HG03196 (cell line): ENCODE data around the gene PTPN3.
A peak's percentile ranks its signal among the peaks of the same experiment; 100 is the strongest.
"Not testable (repeated sequence)": the region's sequence is repeated elsewhere in the genome, so short reads cannot be mapped to it uniquely, and the experiment has no call there.

Experiments used
- ATAC-seq: cut with Tn5 transposase; IDR thresholded peaks from one replicate; pipeline ENCODE4 v1.9.1; 2021; ENCODE audit not compliant: unreplicated experiment

Gene PTPN3

DNA sequence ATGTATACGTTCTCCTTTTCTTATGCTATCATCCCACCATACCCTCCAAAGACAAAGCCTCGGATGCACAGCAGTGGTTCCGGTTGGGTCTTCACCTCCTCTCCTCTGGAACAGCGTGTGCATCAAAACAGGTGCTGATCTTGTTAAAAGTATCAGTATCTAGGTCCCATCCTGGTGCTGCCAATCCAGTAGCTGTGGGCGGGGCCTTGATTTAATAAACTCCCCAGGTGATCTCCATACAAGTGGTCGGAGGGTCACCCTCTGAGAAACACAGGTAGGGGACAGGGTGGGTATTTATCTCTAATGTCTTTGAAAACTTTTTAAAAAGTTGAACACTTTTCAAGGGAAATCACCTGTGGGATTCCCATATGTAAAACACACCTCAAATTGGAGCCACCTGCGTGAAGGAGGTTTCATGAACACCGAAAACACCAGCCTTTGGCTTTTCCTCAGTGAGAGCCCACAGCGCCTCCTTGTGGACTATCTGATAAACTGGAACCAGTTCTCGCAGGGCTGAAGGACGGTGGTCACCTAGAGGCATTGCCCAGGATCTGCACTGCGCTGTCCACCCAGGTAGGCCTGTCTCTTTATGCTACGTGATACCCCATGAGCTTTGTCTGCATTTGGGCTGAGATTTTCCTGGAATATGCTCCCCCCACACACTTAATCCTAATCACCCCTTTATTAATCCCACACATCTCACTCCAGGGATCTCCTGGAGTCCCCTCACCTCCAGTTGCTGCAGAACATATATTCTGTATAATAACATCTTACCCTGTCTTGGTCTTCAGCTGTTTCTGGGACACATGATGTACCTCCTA is 96.7 kb downstream of the PTPN3 start:
- no peak for ATAC-seq

DNA sequence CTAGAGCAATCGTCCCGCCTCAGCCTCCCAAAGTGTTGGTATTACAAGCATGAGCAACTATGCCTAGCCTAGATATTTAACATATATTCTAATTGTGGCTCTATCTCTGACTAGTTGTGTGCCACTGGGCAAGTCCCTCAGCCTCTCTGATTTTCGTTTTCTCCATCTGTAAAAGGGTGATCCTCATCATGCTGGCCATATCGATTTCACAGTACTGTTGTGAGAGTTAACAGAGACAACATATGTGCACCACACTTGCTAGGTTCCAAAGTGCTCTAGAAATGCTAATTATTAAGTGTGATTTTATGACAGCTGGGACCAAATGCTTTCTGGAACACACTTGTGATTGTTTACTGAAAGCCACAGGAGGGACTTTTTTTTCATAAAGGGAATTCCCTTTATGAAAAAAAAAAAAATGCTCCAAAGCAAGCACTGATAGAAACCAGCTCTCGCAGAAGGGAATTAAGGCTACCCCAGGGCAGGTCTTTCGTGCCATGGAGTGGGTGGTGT is 98.8 kb downstream of the PTPN3 start:
- ATAC-seq, result peak; percentile 77

DNA sequence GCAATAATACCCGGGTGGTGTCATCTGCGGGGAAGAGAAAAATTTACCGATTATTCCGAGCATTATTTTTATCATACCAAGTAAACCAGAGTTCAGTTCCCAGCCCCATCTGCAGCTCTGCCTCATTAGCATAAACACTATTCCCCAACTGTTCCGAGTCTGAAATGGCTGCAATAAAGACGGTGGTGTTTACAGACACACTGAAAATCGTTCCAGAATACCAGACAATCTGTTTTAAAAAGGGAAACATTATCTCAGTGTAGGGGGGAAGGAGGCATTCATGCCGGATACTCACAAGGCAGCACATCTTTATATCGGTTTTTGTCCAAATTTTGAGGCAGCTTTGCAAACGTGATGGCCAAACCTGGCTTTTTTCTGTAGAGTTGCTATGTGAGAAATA is 106.9 kb downstream of the PTPN3 start:
- no peak for ATAC-seq

DNA sequence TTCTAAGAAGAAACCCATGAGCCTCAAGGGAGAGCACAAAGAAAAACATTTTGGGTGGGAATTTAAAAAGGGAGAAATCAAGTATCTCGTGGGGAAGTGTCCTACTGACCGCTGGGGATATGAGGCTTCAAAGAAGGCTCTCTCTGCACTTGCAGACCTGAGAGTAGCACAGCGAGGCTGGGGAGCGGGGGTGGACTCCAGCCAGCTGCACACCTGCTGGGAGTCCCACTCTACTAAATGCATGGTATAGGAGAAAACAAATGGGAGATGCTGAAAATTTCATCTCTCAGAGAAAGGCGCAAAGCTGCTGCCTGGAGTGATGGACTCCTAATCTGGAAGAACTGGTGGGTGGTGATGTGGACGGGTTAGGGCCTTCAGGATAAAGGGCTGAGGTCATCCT is 110.3 kb downstream of the PTPN3 start:
- ATAC-seq, result no peak

DNA sequence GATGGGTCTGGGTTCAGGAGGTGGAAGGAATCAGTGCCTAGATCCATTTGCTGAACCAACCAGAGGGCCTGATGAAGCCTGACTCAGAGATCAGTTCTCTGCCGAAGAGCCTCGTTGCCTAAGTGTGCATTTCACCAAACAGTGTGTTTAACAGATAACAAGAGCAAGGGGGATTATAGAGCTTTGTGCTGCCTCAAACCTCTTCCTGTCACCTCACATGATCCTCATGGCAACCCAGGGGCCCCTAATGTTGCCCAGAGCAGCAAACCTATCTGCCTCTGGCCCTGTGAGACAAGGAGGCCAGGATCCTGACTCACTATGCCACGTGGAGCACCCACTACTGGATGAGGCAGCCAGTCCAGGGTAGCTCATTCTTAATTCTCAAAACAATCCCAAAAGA is 110.9 kb downstream of the PTPN3 start:
- no peak for ATAC-seq

DNA sequence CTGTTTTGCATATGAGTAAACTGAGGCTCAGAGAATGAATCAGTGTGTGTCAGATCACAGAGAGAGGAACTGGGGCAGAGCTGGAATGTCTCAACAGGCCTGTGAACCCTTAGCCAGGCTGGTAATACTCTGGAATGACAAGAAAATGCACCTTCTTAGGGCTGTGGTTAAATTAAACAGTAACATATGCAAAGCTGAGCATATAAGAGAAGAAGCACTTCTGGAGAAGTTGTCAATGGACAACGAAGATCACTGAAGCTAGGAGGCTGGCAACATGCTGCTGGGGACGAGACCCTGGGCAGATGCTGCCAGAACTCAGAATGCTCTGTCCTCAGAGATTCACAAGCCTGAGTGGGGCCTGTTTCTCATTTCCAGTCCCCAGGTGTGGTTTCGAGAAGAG is 112.6 kb downstream of the PTPN3 start:
- no peak for ATAC-seq

DNA sequence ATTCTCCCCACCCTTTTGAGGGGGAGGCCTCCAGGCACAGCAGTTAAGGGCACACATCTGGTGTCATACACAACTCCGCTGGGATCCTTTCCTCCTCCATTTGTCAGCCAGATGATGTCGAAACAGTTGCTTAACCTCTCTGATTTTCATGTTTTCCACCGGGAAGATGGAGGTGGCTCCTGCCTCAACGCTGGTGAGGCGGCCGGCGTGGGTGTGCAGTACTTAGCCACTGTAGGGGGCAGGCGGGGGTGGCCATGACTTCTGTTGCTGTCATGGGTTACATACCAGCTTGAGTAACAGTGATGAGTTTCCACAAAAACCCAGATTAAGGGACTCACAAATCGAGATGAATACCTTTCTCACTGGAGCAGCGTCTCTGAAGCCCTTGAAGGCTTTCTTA is 114.2 kb downstream of the PTPN3 start:
- no peak for ATAC-seq

DNA sequence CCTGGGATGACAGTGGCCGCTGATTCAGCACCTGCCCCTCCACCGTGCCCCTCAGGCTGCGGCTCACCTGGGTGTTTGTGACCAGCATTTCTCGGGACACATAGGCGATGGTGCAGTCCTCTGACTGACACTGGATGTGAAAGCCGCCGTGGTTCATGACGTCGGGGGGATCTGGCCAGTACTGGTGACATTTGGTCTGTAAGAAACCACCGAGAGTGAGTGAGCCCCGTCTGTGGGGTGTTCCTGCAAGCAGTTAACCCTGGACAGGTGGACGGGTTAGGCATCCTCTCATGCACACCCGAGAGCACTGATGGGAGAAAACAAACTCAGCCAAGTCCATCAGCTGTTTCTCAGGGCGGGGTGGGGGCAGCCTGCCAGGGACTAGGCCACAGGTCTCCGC is 114.8 kb downstream of the PTPN3 start:
- ATAC-seq, result no peak

DNA sequence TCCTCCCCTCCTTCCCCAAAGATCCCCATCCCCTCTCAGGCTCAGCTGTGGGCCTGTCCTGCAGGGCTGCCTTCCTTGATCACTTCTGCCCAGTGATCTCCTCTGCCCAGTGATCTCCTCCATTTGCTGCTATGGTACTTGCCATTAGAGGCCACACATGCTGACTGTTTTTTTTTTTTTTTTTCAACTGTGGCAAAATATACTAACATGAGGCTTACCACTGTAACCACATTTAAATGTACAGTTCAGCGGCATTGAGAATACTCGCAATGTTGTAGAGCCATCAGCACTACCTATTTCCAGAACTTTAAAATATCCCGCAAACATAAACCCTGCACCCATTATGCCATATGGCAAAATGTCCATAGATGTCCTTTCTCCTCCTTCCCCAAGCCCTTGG is 115.5 kb downstream of the PTPN3 start:
- no peak for ATAC-seq

DNA sequence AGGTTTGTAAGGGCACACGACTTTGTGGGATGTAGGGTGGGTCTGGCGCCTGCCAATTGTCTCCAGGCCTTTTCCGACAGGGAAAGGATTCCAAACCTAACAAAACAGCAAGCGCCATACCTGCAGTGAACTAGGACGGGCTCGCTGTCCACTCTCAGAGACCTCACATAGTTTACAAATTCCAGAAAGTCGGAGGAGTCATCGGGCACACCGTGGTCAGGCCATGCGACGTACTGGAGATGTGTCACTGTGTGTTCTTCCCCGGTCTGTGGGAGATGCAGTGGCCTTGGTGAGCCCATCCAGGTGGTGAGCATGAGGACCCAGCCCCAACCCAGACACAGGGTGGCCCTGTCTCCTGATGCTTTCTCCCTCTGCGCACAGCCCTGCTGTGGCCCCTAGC is 115.9 kb downstream of the PTPN3 start:
- ATAC-seq, result no peak

DNA sequence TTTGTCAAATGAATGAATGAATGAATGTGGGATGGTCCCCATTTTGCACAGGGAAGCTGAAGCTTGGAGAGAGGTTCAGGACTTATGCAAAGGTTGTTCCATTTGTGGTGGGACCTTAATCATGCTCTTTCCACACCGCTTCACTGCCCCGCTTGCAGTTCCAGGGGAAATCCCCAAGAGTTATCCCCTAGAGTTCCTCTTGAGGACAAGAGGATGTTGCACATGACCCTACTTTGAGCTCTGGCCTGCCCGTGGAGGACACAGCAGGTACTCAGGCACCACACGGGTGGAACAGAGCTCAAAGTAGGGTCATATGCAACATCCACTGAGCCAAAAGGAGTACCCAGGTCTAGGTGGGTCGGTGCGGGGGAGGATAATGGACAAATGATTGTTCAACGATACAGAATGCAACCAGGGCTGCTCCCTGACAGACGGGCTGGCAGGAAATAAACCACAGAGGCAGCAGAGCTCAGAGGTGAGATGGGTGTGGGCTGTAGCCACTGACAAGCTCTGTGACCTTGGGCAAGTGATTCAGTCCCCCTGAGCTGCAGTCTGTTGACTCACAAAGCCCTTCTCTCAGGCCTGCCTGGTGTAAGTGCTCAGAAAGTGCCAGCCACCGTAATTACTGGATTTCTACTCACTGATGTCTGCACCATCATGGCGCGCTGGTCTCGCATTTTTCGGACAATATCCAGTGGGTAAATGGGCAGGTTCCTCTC is 116.9 kb downstream of the PTPN3 start:
- peak; percentile 51 for ATAC-seq

DNA sequence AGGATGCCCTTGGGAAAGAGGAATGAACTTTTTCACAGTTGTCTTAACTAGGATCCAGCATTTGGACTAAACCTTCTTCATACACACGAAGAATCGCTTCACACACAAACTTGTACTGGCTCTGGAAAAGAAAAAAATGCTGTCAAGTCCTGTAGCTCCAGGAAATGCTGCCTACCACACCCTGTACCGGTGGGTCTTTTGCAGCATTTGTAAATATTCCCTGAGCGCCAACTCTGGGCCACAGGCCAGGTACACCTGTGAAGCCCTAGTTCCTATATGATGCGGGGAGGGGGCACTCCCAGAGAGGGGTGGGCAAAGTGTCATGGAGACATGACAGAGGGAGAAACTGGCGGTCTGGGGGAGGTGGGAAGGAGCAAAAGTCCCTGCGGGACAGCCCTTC is 118.6 kb downstream of the PTPN3 start:
- ATAC-seq, result no peak

DNA sequence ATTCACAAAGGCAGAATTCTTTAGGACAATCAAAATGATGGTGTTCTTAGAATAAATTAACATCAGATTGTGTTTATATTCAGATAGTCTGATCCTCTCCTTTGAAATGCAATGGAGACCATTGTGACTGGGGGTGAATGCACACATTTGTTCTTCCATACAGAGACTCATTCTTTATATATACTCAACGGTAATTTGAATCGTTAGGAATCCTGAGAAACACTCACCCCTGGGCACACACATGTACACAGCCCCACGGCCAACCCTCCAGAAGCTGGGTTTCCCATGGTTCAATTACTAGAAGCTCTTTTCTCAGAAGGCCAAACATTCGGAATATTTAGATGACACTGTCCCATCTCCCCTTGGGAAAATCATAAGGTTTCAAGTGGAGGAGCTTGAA is 119.8 kb downstream of the PTPN3 start:
- no peak for ATAC-seq

DNA sequence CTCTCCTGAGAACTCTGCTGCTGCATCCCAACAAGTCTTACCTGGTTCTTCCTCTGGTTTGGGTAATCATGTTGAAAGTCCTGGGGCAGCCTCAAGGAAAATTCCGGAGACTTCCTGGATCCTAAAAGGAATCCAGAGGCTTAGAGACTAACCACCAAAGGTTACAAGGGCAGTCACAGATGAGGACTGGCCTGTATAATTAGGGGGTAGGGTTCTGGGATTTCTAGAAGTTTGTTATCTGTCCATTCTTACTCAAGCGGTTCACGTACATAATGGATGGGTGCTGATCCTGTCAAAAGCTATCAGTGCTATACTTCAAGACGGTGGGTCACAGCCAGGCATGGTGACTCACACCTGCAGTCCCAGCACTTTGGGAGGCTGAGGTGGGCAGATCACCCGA is 125.9 kb downstream of the PTPN3 start:
- no peak for ATAC-seq

DNA sequence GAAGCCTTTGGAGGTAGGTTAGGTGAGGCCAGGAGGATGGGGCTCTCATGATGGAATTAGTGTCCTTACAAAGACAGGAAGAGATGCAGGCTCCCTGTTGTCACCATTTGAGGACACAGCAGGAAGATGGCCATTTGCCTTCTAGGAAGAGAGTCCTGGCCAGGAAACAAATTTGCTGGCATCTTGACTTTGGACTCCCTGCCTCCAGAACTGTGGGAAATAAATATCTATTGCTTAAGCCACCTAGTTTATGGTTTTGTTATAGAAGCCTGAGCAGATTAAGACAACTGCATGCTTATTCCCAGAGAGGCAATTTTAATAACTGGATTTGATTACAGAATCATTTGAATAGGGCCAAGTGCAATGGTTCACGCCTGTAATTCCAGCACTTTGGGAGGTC is 126.7 kb downstream of the PTPN3 start:
- no peak for ATAC-seq

DNA sequence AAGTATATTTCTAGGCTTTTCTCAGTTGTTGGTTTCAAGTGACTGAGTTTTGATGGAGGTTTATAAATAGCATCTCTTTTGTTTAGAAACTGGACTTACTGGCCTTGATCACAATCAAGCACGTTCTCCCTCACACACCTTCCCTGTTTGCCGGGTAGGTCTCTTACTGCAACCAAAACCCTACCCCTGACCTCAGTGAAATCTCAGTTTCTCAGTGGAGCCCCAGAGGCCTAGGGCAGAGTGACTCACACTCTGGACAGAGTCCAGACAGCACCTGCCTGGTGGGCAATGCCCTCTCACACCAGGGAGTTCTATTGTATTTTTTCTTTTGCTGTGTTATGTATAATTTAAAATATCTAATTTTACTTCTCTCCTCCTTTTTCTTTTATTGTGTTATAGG is 128.8 kb downstream of the PTPN3 start:
- ATAC-seq, result peak; percentile 71

DNA sequence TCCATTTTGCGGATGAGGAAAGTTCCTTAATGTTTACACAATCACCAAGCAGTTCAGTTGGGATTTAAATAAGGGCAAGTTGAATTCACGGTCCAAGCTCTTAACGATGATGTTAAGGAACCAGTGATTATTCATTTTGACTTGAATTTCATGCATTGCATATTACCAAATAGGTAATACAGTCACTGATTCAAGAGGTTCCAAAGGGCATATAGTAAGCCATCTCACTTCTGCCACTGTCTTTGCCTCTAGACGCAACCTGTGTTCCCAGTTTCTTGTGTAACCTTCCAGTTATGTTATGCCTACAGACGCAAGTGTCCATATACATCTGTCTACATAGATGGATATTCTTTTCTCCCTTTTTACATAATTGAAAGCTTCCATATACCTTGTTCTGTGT is 137.3 kb downstream of the PTPN3 start:
- no peak for ATAC-seq

DNA sequence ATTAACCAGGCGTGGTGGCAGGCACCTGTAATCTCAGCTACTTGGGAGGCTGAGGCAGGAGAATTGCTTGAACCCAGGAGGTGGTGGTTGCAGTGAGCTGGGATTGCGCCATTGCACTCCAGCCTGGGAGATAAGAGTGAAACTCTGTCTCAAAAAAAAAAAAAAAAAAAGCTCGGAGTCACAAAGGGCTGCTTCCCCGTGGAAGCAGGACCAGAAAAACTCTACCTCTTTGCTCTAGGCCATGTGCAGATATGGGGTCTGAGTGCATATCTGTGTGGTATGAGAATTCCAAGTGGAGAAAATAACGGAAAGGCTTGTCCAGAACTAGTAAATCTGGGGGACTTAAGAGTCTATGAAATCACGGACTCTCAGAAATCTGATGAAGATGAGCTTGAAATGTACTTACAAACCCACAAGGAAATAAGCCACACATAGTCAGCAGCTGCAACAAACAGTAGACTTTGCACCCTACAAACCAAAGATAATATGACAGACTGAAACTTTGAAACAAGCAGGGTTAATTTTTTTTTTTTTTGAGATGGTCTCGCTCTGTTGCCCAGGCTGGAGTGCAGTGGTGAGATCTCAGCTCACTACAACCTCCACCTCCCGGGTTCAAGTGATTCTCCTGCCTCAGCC is 139.0 kb downstream of the PTPN3 start:
- ATAC-seq, result not testable (repeated sequence)

DNA sequence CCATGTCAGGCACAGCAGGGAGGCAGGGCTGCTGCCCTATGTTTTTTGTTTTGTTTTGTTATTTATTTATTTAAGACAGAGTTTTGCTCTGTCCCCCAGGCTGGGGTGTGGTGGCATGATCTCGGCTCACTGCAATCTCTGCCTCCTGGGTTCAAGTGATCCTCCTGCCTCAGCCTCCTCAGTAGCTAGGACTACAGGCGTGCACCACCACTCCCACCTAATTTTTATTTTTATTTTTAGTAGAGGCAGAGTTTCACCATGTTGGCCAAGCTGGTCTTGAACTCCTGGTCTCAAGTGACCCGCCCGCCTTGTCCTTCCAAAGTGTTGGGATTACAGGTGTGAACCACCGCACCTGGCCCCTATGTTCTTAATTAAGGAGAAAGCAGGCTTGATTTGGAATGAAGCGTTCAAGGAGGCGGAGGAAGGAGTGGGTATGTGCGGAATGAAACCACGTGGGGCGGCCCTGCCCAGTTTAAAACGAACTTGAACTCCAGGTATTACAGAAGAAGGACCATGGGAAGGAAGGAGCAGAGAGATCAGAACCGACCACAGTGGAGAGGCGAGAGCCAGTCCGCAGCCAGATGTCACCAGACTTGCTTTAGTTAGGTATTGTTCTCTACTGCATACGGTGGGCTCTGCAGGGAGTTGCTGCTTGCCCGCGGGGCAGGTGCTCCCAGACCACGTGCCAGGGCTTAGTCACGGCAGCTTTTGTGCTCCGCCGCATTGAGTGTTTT is 142.4 kb downstream of the PTPN3 start:
- ATAC-seq, result no peak

DNA sequence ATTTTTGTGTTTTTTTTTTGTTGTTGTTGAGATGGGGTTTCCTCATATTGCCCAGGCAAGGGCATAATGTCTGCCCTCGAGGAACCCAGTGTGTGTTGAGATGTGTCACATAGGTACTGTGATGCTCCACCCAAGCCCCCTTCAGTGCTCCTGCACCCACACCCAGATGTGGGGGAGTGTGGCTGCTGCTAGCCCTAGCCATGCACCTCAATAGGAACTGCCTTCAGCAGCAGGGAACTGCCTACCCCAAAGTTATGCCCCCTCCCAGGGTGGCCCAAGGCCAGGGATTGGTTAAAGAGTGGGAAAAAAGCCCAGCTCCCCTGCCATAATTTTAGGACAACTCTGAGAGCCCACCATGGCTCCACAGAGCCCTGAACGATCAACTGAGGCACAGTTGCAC is 143.9 kb downstream of the PTPN3 start:
- no peak for ATAC-seq

DNA sequence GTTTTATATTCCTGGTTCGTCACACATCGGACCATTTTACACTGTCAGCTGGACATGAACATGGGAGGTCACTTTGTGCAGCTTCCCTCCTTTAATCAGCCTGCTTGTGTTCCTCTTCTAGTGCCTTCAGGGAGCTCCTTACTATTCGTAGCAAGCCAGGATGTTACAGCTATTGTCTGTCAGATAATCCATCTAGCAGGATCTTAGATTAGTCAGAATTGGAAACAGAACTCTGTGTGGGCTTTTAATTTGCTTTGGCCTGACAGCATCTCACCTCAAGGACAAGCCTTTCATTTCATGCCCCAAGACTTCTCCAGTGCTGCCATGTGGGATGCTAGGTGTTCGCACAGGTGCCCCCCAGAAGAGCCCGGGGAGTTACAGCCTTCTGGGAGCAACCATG is 147.1 kb downstream of the PTPN3 start:
- no peak for ATAC-seq
